H1 (cell line): Measurements from ENCODE around the gene MFNG.

Experiments used
- CEBPB ChIP-seq: IDR thresholded peaks from 2 replicates; pipeline ENCODE4 v1.6.1; 2012; ENCODE audit warnings: low read depth, low read length
- EP300 ChIP-seq, 2 experiments: IDR thresholded peaks; 1 replicate in 1 of 2; 2 replicates in 1 of 2; pipeline ENCODE4 v1.6.1; 2011 to 2012; ENCODE audit warnings: low read depth in 2 of 2, low read length in 2 of 2, mild to moderate bottlenecking in 2 of 2, borderline replicate concordance in 1 of 2, inconsistent platforms in 1 of 2, moderate library complexity in 1 of 2
- JUN ChIP-seq: IDR thresholded peaks from 2 replicates; pipeline ENCODE4 v1.6.1; 2011; ENCODE audit warnings: low read depth, mild to moderate bottlenecking, improper control_type of control experiment, low read length
- NRF1 ChIP-seq: IDR thresholded peaks from 2 replicates; pipeline ENCODE4 v1.6.1; 2011; ENCODE audit warnings: mild to moderate bottlenecking, low read depth, low read length, improper control_type of control experiment
- POLR2AphosphoS5 ChIP-seq: IDR thresholded peaks from 2 replicates; pipeline ENCODE4 v1.6.1; 2011; ENCODE audit warnings: low read depth, low read length
- TAF1 ChIP-seq: IDR thresholded peaks from 2 replicates; pipeline ENCODE4 v1.6.1; 2011; ENCODE audit warnings: mild to moderate bottlenecking, low read depth, low read length
- TBP ChIP-seq: IDR thresholded peaks from 2 replicates; pipeline ENCODE4 v1.6.1; 2011; ENCODE audit warnings: low read depth, low read length, improper control_type of control experiment
- TF ChIP-seq, protein P1 (sequence below): IDR thresholded peaks from 2 replicates; pipeline ENCODE4 v1.6.1; 2011; ENCODE audit warnings: low read length, improper control_type of control experiment
- TF ChIP-seq, protein P2 (sequence below), 3 experiments: IDR thresholded peaks; 1 replicate in 2 of 3; 2 replicates in 1 of 3; pipeline versions ENCODE4 v1.5.1 to v1.6.1; 2011; ENCODE audit warnings: low read length in 3 of 3, mild to moderate bottlenecking in 3 of 3, inconsistent platforms in 2 of 3, low read depth in 1 of 3, moderate library complexity in 1 of 3; ENCODE audit not compliant: insufficient read depth in 1 of 3; ENCODE audit errors: control extremely low read depth in 1 of 3

GRCh38 chr22:37487571-37487970 lies 1.4 kb upstream of the MFNG start:
- TF ChIP-seq, protein P1, sequence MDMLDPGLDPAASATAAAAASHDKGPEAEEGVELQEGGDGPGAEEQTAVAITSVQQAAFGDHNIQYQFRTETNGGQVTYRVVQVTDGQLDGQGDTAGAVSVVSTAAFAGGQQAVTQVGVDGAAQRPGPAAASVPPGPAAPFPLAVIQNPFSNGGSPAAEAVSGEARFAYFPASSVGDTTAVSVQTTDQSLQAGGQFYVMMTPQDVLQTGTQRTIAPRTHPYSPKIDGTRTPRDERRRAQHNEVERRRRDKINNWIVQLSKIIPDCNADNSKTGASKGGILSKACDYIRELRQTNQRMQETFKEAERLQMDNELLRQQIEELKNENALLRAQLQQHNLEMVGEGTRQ: no peak
- TF ChIP-seq TAF1: no peak
- no peak for TF ChIP-seq CEBPB
- TF ChIP-seq EP300 (IDR thresholded peaks at IDR 0.05; ENCODE audit: borderline replicate concordance in 1 of 2, low read depth in 2 of 2, low read length in 2 of 2): no peak
- TF ChIP-seq TBP: no peak
- TF ChIP-seq POLR2AphosphoS5: no peak
- no peak for TF ChIP-seq NRF1
- TF ChIP-seq, protein P2, sequence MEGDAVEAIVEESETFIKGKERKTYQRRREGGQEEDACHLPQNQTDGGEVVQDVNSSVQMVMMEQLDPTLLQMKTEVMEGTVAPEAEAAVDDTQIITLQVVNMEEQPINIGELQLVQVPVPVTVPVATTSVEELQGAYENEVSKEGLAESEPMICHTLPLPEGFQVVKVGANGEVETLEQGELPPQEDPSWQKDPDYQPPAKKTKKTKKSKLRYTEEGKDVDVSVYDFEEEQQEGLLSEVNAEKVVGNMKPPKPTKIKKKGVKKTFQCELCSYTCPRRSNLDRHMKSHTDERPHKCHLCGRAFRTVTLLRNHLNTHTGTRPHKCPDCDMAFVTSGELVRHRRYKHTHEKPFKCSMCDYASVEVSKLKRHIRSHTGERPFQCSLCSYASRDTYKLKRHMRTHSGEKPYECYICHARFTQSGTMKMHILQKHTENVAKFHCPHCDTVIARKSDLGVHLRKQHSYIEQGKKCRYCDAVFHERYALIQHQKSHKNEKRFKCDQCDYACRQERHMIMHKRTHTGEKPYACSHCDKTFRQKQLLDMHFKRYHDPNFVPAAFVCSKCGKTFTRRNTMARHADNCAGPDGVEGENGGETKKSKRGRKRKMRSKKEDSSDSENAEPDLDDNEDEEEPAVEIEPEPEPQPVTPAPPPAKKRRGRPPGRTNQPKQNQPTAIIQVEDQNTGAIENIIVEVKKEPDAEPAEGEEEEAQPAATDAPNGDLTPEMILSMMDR (IDR thresholded peaks at IDR 0.05; ENCODE audit: control extremely low read depth in 1 of 3, insufficient read depth in 1 of 3, low read depth in 1 of 3, low read length in 3 of 3): no peak
- TF ChIP-seq JUN: no peak
